ENCODE data around the gene CPXM1.

CPXM1 gene

DNA sequence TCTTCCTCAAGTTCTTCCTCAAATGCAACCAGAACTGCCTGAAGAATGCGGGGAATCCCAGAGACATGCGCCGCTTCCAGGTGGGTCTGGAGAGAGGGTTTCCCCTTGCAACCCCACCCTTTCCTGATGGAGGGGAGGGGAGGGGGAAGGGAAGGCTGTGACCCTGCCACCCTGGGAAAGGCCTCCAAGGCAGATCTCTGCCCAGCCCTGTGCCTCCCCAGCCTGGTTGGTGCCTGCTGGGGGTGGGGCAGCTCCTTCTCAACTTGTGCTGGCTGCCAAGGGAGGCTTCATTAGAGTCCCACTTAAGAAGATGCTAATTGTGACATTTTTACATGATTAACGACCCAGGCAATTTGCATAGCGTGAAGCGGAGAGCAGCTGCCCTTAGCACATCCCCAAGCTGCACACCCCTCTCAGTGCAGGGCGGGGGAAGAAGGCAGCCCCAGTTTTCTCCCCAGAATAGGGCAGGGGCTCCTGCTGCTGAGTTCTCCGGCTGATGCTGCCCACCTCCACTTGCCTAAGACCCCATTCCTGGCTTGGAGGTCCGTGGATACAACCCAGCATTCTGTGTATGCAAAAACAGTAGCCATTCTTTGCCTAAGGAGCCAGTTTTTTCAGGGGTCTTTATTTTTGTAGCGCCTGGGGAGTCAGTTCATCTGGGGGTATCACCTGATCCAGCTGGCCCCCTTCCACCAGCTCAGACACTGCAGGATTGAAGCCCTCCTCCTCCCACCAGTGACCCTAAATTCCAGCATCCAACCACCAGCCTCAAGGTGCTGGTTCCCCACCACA, 51.7 kb downstream of the CPXM1 start:
- no peak for DNase-seq (ENCODE audit: low read depth in 2 of 2)

DNA sequence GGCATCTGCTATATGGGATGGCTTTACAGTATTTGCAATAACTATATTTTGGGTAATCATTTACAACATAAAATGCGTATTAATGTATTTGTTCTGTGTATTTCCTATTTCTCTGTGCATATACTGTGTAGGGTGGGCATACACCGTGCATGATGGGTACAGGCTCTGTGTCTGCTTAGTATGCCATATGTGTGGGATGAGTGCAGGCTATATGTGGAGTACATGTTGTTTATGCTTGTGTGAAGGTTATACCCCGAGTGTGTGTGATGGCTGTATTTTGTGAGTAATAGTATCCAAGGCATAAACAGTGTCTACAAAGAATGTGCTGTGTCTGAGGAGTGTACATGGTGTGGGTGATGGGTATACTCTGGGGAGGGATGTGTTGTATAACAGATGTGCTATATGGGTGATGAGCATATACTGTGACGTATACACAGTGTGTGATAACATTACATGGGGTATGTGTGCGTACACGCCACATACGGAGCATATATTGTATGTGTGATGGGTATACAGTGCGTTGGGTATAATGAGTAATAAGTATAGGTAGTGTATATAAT, 52.7 kb downstream of the CPXM1 start:
- DNase-seq (ENCODE audit: low read depth in 2 of 2): no peak

DNA sequence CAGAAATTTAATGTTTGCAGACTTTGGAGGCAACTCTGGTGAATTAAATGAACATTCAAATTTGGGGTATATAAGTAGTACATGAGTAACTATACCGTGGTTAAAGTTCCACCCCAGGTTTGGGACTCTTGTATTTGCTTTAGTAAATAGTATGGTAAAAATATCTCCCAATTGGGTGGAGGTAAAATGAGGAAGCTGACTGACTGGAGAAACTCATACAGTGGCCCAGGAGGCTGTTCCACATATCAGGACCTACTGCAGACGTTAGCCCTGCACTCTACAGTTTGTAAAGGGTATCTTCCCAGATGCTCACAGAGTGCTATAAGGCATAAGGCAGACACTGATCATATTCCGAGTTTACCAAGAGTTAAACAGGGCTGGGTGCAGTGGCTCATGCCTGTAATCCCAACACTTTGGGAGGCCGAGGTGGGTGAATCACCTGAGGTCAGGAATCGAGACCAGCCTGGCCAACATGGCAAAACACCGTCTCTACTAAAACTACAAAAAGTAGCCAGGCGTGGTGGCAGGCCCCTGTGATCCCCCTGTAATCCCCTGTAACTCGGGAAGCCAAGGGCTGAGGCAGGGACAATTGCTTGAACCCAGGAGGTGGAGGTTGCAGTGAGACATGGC, 53.7 kb downstream of the CPXM1 start:
- DNase-seq (ENCODE audit: low read depth in 2 of 2): no peak

DNA sequence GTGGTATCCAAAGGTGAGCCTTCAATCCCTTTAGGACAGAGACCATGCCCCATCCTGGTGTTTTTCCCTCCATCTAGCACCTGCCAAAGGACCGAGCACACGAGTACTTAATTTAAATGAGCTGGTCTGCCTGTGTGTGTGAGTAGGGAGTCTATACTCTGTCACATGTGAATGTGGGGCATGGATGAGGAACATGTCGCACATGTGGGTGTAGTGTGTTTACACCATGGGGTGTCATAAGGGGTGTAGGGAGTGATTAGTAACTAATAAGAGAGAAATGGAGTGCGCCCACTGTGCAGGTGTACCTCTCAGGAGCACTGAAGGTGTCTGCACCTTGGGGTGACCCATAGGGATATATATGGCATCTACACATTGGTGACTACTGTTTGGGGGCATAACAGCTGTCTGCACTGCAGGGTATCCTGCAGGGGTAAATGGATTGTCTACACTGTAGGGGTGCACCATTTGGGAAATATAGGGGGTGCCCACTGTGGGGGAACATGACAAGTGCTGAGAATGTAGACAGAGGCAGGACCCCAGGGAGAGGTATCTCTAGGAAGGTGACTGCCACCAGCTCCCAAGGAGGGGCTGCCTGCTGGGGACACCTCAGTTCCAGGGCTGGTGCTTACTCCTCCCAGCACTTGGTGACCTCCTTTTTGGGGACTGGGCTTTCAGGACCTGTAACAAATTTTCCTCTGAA, 54.3 kb downstream of the CPXM1 start:
- DNase-seq (ENCODE audit: low read depth in 2 of 2): no peak

DNA sequence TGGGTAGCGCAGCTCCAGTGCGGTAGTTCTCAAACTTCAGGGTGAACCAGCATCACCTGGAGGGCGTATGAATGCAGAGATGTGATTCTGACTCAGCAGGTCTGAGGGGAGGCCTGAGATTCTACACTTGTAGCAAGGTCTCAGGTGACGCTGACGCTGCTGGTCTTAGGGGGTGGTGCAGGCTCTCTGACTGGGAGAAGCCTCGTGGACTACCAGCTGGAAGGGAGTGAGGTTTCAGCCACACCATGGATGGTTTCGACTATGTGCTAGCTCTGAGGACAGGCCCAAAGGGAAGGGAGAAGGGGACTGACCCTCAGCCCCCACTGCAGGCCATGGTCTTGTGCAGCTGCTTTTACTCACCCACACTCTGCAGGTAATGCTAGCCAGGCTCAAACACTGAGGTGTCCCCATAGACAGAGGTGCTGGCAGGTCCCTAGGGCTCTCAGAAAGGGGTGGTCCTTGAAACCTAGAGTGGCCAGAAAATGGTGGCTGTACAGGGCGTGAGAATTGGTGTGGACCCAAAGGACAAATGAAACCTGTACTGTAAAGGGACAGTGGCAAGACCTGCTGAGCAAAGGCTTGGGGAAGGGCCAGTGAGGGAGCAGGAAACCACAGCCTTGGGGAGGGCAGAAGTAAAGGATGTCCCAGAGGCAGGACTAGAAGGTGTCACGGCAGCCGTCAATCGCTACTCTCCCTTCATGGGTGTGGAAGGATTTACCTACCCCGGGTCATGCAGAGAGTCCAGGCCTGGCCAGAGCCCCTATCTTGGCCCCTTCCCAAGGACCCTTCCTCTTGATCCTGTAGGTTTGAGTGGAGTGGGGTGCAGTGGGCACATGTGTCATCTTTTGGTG, 55.1 kb downstream of the CPXM1 start:
- no peak for DNase-seq (ENCODE audit: low read depth in 2 of 2)

All from stimulated activated CD4-positive, alpha-beta T cell treated with anti-CD3 and anti-CD28 coated beads, Interleukin-15, amount 100 ng/mL, for 48 hours (primary cell).